H9 (cell line): ENCODE data around the gene ITGA11. TPM values are rescaled to one million over a fixed set of nuclear protein-coding genes. Genes with fewer than 3 reads are reported as not detected.

Experiments used
- DNase-seq: peaks from one replicate; pipeline ENCODE4 v3.0.0-alpha.2; 2017
- H2AFZ ChIP-seq: one replicate; pipeline ENCODE4 v1.6.1; 2013; ENCODE audit warnings: mild to moderate bottlenecking, low read length, control low read depth, moderate library complexity
- H2AK5ac ChIP-seq: 2 replicates; pipeline ENCODE4 v1.6.1; 2013; ENCODE audit warnings: low read length, control low read depth, mixed read lengths; ENCODE audit not compliant: insufficient read length
- H2BK120ac ChIP-seq: one replicate; pipeline ENCODE4 v1.6.1; 2013; ENCODE audit warnings: low read depth, mild to moderate bottlenecking, low read length, control low read depth, inconsistent platforms; ENCODE audit not compliant: poor library complexity, severe bottlenecking
- H2BK12ac ChIP-seq: 2 replicates; pipeline ENCODE4 v1.6.1; 2013; ENCODE audit warnings: low read length, control low read depth, mixed read lengths, low read depth; ENCODE audit not compliant: insufficient read length
- H2BK15ac ChIP-seq: 2 replicates; pipeline ENCODE4 v1.6.1; 2013; ENCODE audit warnings: low read depth, low read length, control low read depth
- H2BK20ac ChIP-seq: one replicate; pipeline ENCODE4 v1.6.1; 2013; ENCODE audit warnings: low read depth, mild to moderate bottlenecking, low read length, control low read depth, inconsistent platforms; ENCODE audit not compliant: poor library complexity, severe bottlenecking
- H2BK5ac ChIP-seq: 2 replicates; pipeline ENCODE4 v1.6.1; 2013; ENCODE audit warnings: low read length, control low read depth, mixed read lengths; ENCODE audit not compliant: insufficient read length
- H3K14ac ChIP-seq: 2 replicates; pipeline ENCODE4 v1.6.1; 2013; ENCODE audit warnings: low read length, control low read depth; ENCODE audit not compliant: insufficient read depth
- H3K18ac ChIP-seq: 2 replicates; pipeline ENCODE4 v1.6.1; 2013; ENCODE audit warnings: low read depth, mild to moderate bottlenecking, mixed read lengths, low read length, control low read depth; ENCODE audit not compliant: insufficient read length
- H3K23ac ChIP-seq: 2 replicates; pipeline ENCODE4 v1.6.1; 2013; ENCODE audit warnings: low read length, control low read depth, mixed read lengths, low read depth; ENCODE audit not compliant: insufficient read length
- H3K23me2 ChIP-seq: 2 replicates; pipeline ENCODE4 v1.6.1; 2013; ENCODE audit warnings: low read depth, mild to moderate bottlenecking, mixed read lengths, low read length, control low read depth; ENCODE audit not compliant: insufficient read length, poor library complexity, severe bottlenecking
- H3K27ac ChIP-seq: 2 replicates; pipeline ENCODE4 v1.5.1; 2013; ENCODE audit warnings: low read length, control low read depth, mixed read lengths, low read depth; ENCODE audit not compliant: insufficient read length
- H3K27me3 ChIP-seq: 2 replicates; pipeline ENCODE4 v1.6.1; 2013; ENCODE audit warnings: low read length, control low read depth, inconsistent platforms; ENCODE audit not compliant: insufficient read depth
- H3K4ac ChIP-seq: 2 replicates; pipeline ENCODE4 v1.6.1; 2013; ENCODE audit warnings: low read depth, mild to moderate bottlenecking, control low read depth, inconsistent platforms, low read length, moderate library complexity
- H3K4me1 ChIP-seq: 2 replicates; pipeline ENCODE4 v1.6.1; 2013; ENCODE audit warnings: low read length, control low read depth, inconsistent platforms; ENCODE audit not compliant: insufficient read depth
- H3K4me2 ChIP-seq: 2 replicates; pipeline ENCODE4 v1.6.1; 2013; ENCODE audit warnings: low read length, control low read depth, mixed read lengths; ENCODE audit not compliant: insufficient read length, insufficient read depth
- H3K56ac ChIP-seq: 2 replicates; pipeline ENCODE4 v1.6.1; 2013; ENCODE audit warnings: low read depth, mild to moderate bottlenecking, mixed read lengths, low read length, control low read depth; ENCODE audit not compliant: insufficient read length
- H3K79me1 ChIP-seq: 2 replicates; pipeline ENCODE4 v1.6.1; 2013; ENCODE audit warnings: low read depth, mild to moderate bottlenecking, moderate library complexity, low read length, control low read depth, inconsistent platforms; ENCODE audit not compliant: insufficient read depth, poor library complexity, severe bottlenecking
- H3K79me2 ChIP-seq: 2 replicates; pipeline ENCODE4 v1.6.1; 2013; ENCODE audit warnings: low read length, control low read depth, inconsistent platforms; ENCODE audit not compliant: insufficient read depth
- H3K9ac ChIP-seq: 2 replicates; pipeline ENCODE4 v1.6.1; 2013; ENCODE audit warnings: low read length, control low read depth, mixed read lengths; ENCODE audit not compliant: insufficient read length; ENCODE audit errors: extremely low read depth
- H3K9me3 ChIP-seq: one replicate; pipeline ENCODE4 v1.6.1; 2013; ENCODE audit warnings: low read depth, low read length, inconsistent platforms; ENCODE audit not compliant: control insufficient read depth
- H3T11ph ChIP-seq: one replicate; pipeline ENCODE4 v1.6.1; 2013; ENCODE audit warnings: mild to moderate bottlenecking, low read length, control low read depth, inconsistent platforms
- H4K20me1 ChIP-seq: one replicate; pipeline ENCODE4 v1.6.1; 2013; ENCODE audit not compliant: control insufficient read depth, insufficient read length, insufficient read depth
- H4K5ac ChIP-seq: 2 replicates; pipeline ENCODE4 v1.6.1; 2013; ENCODE audit warnings: low read depth, mild to moderate bottlenecking, mixed read lengths, low read length, control low read depth; ENCODE audit not compliant: insufficient read length
- H4K8ac ChIP-seq: replicated peaks from 2 replicates; pipeline ENCODE4 v1.6.1; 2013; ENCODE audit warnings: low read length, control low read depth, mixed read lengths, low read depth; ENCODE audit not compliant: insufficient read length
- H4K91ac ChIP-seq: 2 replicates; pipeline ENCODE4 v1.6.1; 2013; ENCODE audit warnings: low read depth, mild to moderate bottlenecking, moderate library complexity, mixed read lengths, low read length, control low read depth; ENCODE audit not compliant: insufficient read length
- H3K27ac Mint-ChIP-seq, 3 experiments: 2 replicates in 2 of 3; 3 replicates in 1 of 3; pipeline ENCODE4 v1.8.0; 2020 to 2021; ENCODE audit warnings: mixed read lengths in 3 of 3, mild to moderate bottlenecking in 1 of 3, moderate library complexity in 1 of 3
- H3K27me3 Mint-ChIP-seq: 2 replicates; pipeline ENCODE4 v1.8.0; 2021; ENCODE audit warnings: low read depth, mild to moderate bottlenecking, moderate library complexity, mixed read lengths
- H3K36me3 Mint-ChIP-seq, 3 experiments: 2 replicates in 2 of 3; 3 replicates in 1 of 3; pipeline ENCODE4 v1.8.0; 2020 to 2021; ENCODE audit warnings: low read depth in 3 of 3, mixed read lengths in 3 of 3; ENCODE audit not compliant: insufficient read depth in 1 of 3
- H3K4me1 Mint-ChIP-seq, 2 experiments: 2 replicates each; pipeline ENCODE4 v1.8.0; 2020; ENCODE audit warnings: mixed read lengths in 2 of 2
- H3K4me3 Mint-ChIP-seq, 2 experiments: 2 replicates in 1 of 2; 3 replicates in 1 of 2; pipeline ENCODE4 v1.8.0; 2020 to 2021; ENCODE audit warnings: mild to moderate bottlenecking in 2 of 2, mixed read lengths in 2 of 2, moderate library complexity in 1 of 2
- H3K9me3 Mint-ChIP-seq, 2 experiments: 2 replicates in 1 of 2; 3 replicates in 1 of 2; pipeline ENCODE4 v1.8.0; 2020; ENCODE audit warnings: mild to moderate bottlenecking in 2 of 2, mixed read lengths in 2 of 2, moderate library complexity in 1 of 2
- CTCF ChIP-seq: fragments of 200-600 bp; sonication (generic); conservative IDR thresholded peaks from 3 replicates; pipeline ENCODE4 v1.8.0; 2021; ENCODE audit warnings: antibody characterized with exemption, mild to moderate bottlenecking
- WGBS: extraction: QIAGEN DNeasy Blood & Tissue Kit; methylation state at CpG from one replicate; pipeline ENCODE4 v1.1.7; 2013; ENCODE audit warnings: missing lambda C conversion rate, low lambda C conversion rate, mixed read lengths; ENCODE audit not compliant: insufficient read length; ENCODE audit errors: extremely low coverage; 5-methylcytosine and 5-hydroxymethylcytosine counted together
- total RNA-seq: library from RNA; stranded (reverse); gene quantifications from 2 replicates; pipeline ENCODE4 v1.2.1, GENCODE V29; 2021

The ITGA11 gene
- total RNA-seq, 1 experiment from 2014 or later, result 0.07 TPM

- no peaks in the 10 kb centered on the region for H3K27me3 ChIP-seq
- no peak overlapping the region for H3K14ac ChIP-seq
- peaks cover 0 to 5% of the 10 kb centered on the region in 2 experiments; a peak in 2 of 5 replicates for H3K9me3 Mint-ChIP-seq
- no peak overlapping the region for H3K18ac ChIP-seq
- no peak overlapping the region for H3K4me2 ChIP-seq
- no peaks in the 10 kb centered on the region for H3K23me2 ChIP-seq
- no peak overlapping the region for H2AFZ ChIP-seq
- H3K36me3 Mint-ChIP-seq, result no peaks in the 10 kb centered on the region
- no peak overlapping the region for H4K8ac ChIP-seq
- H4K91ac ChIP-seq, result no peak overlapping the region
- no peak overlapping the region for H2BK12ac ChIP-seq
- WGBS, result no CpG with 5 or more reads among the region's 2 CpGs
- H3K9ac ChIP-seq, result no peak overlapping the region
- no peak for TF ChIP-seq CTCF
- DNase-seq, result no peak
- no peak overlapping the region for H2BK120ac ChIP-seq
- H2AK5ac ChIP-seq, result no peak overlapping the region
- no peaks in the 10 kb centered on the region for H3K9me3 ChIP-seq
- H3K27ac Mint-ChIP-seq, result no peak overlapping the region
- no peak overlapping the region for H3K4ac ChIP-seq
- H3K27me3 Mint-ChIP-seq, result peaks cover 16% of the 10 kb centered on the region; the same call in 1 of the 2 replicates
- no peak overlapping the region for H2BK5ac ChIP-seq
- no peak overlapping the region for H3K4me3 Mint-ChIP-seq
- no peaks in the 10 kb centered on the region for H3K79me1 ChIP-seq
- no peaks in the 10 kb centered on the region for H4K20me1 ChIP-seq
- H3K4me1 ChIP-seq, result no peaks in the 10 kb centered on the region
- H2BK20ac ChIP-seq, result no peak overlapping the region
- H3K79me2 ChIP-seq, result no peaks in the 10 kb centered on the region
- no peak overlapping the region for H3K23ac ChIP-seq
- H3T11ph ChIP-seq, result no peak overlapping the region
- no peak overlapping the region for H3K56ac ChIP-seq
- no peak overlapping the region for H2BK15ac ChIP-seq
- 0 out of 4 replicates have a peak, but pooled peaks cover 0 to 3% of the 10 kb centered on the region in 2 experiments for H3K4me1 Mint-ChIP-seq
- H4K5ac ChIP-seq, result no peak overlapping the region
- no peak overlapping the region for H3K27ac ChIP-seq
Observed at GRCh38 chr15:68460166-68460565, 28.2 kb upstream of the ITGA11 start.
